ENCODE measurements around the gene TNS3.

DNA sequence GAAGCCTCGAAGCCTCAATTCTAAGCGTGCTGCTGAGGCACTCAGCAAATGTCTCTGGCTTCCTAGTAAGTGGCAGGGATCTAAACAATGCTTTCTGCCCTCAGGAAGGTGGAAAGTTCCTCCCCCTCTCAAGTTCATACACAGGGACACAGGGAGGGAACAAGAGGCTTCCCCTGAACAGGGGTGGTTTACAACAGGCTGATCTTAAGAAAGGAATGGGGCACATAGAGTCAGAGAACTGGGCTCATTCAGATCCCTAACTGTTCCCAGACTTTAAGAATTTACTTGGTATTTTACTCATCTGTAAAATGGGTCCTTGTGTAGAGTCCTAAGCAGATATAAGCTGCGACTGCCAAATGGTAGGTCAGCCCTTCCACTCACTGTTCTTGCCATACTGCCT lies 2.5 kb downstream of the TNS3 start:
- TF ChIP-seq, protein P1, sequence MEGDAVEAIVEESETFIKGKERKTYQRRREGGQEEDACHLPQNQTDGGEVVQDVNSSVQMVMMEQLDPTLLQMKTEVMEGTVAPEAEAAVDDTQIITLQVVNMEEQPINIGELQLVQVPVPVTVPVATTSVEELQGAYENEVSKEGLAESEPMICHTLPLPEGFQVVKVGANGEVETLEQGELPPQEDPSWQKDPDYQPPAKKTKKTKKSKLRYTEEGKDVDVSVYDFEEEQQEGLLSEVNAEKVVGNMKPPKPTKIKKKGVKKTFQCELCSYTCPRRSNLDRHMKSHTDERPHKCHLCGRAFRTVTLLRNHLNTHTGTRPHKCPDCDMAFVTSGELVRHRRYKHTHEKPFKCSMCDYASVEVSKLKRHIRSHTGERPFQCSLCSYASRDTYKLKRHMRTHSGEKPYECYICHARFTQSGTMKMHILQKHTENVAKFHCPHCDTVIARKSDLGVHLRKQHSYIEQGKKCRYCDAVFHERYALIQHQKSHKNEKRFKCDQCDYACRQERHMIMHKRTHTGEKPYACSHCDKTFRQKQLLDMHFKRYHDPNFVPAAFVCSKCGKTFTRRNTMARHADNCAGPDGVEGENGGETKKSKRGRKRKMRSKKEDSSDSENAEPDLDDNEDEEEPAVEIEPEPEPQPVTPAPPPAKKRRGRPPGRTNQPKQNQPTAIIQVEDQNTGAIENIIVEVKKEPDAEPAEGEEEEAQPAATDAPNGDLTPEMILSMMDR (conservative IDR thresholded peaks at IDR 0.05) = no peak
- TF ChIP-seq EZH2 (IDR thresholded peaks at IDR 0.05; ENCODE audit: low read depth) = no peak
